Cardiac septum (tissue), 1 donor: Measurements from ENCODE around the gene KLHL22. TPM values are rescaled to one million over a fixed set of nuclear protein-coding genes. Genes with fewer than 3 reads are reported as not detected.
"Not testable (repeated sequence)": the region's sequence is repeated elsewhere in the genome, so short reads cannot be mapped to it uniquely, and the experiment has no call there.

Source experiments
- DNase-seq: peaks from one replicate; pipeline ENCODE4 v3.0.0-alpha.2; 2020; ENCODE audit warnings: low spot score
- intact Hi-C: fragments of 100-400 bp; cut with DNase I; formaldehyde crosslinking; loops from one replicate; pipeline ENCODE4 v1.14.0; 2022
- total RNA-seq: library from RNA; stranded (reverse); fragmentation: NEBNext Ultra II Directional; extraction: Animal tissue kit (Norgen Biotek cat#: 25700); gene quantifications from one replicate; pipeline ENCODE4 v1.2.1, GENCODE V29; 2021
- donor health status: DM: no; HTN: no; CAD: no.

Gene KLHL22
- total RNA-seq, 1 donor from 2014 or later: 16.8 TPM

DNA sequence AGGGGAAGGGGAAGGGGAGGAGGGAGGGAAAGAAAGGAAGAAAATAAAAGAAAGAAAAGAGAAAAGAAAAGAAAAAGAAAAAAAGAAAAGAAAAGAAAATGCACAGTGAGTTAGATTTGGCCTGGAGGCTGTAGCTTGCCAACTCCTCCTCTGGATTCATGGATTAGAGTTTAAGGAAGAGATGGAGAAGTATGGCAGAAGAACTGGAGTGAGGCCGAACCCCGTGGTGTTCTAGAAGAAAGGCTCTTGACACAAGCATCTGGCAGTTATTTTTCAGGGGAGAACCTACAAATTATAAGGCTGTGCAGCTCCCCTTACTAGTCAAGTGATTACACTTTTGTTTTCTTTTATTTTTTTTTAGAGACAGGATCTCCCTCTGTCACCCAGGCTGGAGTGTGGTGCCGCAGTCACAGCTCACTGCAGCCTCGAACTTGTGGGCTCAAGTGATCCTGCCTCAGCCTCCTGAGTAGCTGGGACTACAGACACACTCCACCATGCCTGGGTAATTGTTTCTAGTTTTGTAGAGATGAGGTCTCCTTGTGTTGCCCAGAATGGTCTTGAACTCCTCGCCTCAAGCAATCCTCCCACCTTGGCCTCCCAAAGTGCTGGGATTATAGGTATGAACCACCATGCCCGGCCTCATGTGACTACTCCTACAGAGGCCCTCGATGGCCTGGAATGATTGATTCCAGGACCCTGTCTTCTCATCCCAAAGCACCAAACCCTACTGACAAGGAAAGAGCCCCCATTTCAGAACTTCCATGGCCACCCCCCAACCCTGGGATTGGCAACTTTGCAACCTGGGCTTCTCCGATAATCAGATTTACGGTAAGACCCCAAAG lies 82.2 kb downstream of the KLHL22 start:
- intact Hi-C loops: no loop called here
- DNase-seq: no peak

- intact Hi-C loops: no loop called here
Observed at GRCh38 chr22:20412474-20413216, 83.0 kb downstream of the KLHL22 start.

DNA sequence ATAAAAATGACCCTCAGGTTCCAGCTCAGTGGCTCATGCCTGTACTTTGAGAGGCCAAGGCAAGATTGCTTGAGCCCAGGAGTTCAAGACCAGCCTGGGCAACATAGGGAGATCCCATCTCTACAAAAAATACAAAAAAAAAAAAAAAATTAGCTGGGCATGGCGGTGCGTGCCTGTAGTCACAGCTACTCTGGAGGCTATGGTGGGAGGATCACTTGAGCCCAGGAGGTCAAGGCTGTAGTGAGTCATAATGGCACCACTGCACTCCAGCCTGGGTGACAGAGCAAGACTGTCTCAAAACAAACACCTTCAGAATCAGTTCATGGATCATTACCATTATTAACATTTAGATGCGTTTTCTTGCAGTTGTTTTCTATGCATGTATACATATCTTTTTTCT lies 86.2 kb downstream of the KLHL22 start:
- intact Hi-C loops, DNase-seq: not testable (repeated sequence)

More at GRCh38 chr22:20412474-20413216, 83.0 kb downstream of the KLHL22 start:
- no peak for DNase-seq

DNA sequence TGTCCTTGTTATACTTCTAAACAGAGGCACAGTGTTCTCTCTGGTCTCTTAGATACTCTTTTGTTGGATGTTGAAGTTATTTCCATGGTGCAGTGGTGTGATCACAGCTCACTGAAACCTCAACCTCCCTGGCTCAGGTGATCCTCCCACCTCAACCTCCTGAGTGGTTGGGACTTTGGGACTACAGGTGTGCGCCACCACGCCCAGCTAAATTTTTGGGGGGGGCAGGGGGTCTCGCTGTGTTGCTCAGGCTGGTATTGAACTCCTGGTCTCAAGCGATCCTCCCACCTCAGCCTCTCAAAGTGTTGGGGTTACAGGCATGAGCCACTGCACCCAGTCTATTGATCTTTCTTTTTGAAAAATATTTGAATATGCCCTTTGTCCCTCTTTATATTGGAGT lies 86.7 kb downstream of the KLHL22 start:
- intact Hi-C loops: no loop called here
- peak; percentile 15 for DNase-seq

- DNase-seq: peak; percentile 33
- intact Hi-C loops: no loop called here
Observed at GRCh38 chr22:20407829-20408228, 87.8 kb downstream of the KLHL22 start.

GRCh38 chr22:20406686-20407408 lies 88.7 kb downstream of the KLHL22 start:
- intact Hi-C loops: no loop called here
- DNase-seq: no peak

DNA sequence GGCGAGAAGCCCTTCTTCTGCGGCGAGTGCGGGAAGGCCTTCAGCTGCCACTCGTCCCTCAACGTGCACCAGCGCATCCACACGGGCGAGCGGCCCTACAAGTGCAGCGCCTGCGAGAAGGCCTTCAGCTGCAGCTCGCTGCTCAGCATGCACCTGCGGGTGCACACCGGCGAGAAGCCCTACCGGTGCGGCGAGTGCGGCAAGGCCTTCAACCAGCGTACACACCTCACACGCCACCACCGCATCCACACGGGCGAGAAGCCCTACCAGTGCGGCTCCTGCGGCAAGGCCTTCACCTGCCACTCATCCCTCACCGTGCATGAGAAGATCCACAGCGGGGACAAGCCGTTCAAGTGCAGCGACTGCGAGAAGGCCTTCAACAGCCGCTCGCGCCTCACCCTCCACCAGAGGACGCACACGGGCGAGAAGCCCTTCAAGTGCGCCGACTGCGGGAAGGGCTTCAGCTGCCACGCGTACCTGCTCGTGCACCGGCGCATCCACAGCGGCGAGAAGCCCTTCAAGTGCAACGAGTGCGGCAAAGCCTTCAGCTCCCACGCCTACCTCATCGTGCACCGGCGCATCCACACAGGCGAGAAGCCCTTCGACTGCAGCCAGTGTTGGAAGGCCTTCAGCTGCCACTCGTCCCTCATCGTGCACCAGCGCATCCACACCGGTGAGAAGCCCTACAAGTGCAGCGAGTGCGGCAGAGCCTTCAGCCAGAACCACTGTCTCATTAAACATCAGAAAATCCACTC lies 89.5 kb downstream of the KLHL22 start:
- peak; percentile 57 for DNase-seq
- intact Hi-C loops: no loop called here

GRCh38 chr22:20405291-20405930 lies 90.2 kb downstream of the KLHL22 start:
- intact Hi-C loops: no loop called here

GRCh38 chr22:20404881-20405280 lies 90.7 kb downstream of the KLHL22 start:
- no peak for DNase-seq
- intact Hi-C loops: no loop called here

More at GRCh38 chr22:20405291-20405930, 90.2 kb downstream of the KLHL22 start:
- DNase-seq: no peak

GRCh38 chr22:20403779-20404140 lies 91.8 kb downstream of the KLHL22 start:
- intact Hi-C loops: no loop called here
- no peak for DNase-seq

GRCh38 chr22:20402960-20403778 lies 92.4 kb downstream of the KLHL22 start:
- intact Hi-C loops: no loop called here
- DNase-seq: no peak

GRCh38 chr22:20401376-20402014 lies 94.1 kb downstream of the KLHL22 start:
- intact Hi-C loops: no loop called here
- DNase-seq: no peak

- no peak for DNase-seq
- intact Hi-C loops: no loop called here
Observed at GRCh38 chr22:20400606-20401375, 94.8 kb downstream of the KLHL22 start.

GRCh38 chr22:20399866-20400605 lies 95.6 kb downstream of the KLHL22 start:
- DNase-seq: no peak
- intact Hi-C loops: no loop called here

DNA sequence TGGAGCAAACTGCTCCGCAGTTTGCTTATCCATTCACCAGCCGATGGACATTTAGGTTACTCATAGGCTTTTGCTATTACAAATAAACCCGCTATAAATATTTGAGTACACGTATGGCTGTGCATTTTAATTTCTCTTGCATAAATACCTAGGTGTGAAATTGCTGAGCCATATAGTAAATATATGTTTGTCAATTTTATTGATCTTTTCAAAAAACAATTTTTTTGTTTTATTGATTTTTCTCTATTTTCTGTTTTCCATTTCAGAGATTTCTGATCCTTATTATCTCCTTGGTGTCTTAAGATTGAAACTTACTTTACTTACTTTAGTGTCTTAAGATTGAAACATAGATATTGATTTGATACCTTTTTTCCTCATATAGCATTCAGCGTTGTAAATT lies 97.2 kb downstream of the KLHL22 start:
- intact Hi-C loops: no loop called here

GRCh38 chr22:20397498-20397897 lies 98.1 kb downstream of the KLHL22 start:
- no peak for DNase-seq
- intact Hi-C loops: no loop called here

More for the DNA sequence above, 97.2 kb downstream of the KLHL22 start:
- no peak for DNase-seq
